B cell (primary cell): ENCODE measurements around the gene PEPD. TPM values are rescaled to one million over a fixed set of nuclear protein-coding genes. Genes with fewer than 3 reads are reported as not detected.

Experiments used
- ATAC-seq: fragments of 200-7000 bp; cut with Tn5 transposase; one replicate; pipeline ENCODE4 v1.10.0; 2021; ENCODE audit warnings: low read depth, mild to moderate bottlenecking, moderate number of reproducible peaks, moderate library complexity
- CTCF ChIA-PET: fragments of 350-600 bp; sonication (Branson Sonifier 250); formaldehyde crosslinking; loops from one replicate; lab custom pipeline; 2021; ENCODE audit warnings: antibody characterized with exemption, inconsistent platforms; lab: Charles Lee
- POLR2A ChIA-PET: fragments of 350-600 bp; sonication (Branson Sonifier 250); formaldehyde crosslinking; loops from one replicate; lab custom pipeline; 2021; ENCODE audit warnings: antibody characterized with exemption; lab: Charles Lee
- DNase-seq: peaks from one replicate; pipeline ENCODE4 v3.0.0; 2013
- H2AFZ ChIP-seq: 2 replicates; pipeline ENCODE4 v1.6.1; 2012; ENCODE audit warnings: mild to moderate bottlenecking, low read depth, low read length; ENCODE audit not compliant: insufficient read depth, poor library complexity, severe bottlenecking
- H3K27ac ChIP-seq, 2 donors: 1 replicate in 1 of 2; 2 replicates in 1 of 2; pipeline ENCODE4 v1.5.1; 2012 to 2013; ENCODE audit warnings: low read length in 2 of 2, mild to moderate bottlenecking in 2 of 2, moderate library complexity in 1 of 2
- H3K27me3 ChIP-seq, 4 experiments: fragments of 200-600 bp in 1 of 4; sonication (generic) in 1 of 4; replicated peaks in 1 of 4; 1 replicate in 2 of 4; 2 replicates in 2 of 4; pipeline versions ENCODE4 v1.6.1 to v1.7.0; 2013 to 2016; ENCODE audit warnings: low read length in 3 of 4, mild to moderate bottlenecking in 2 of 4, mixed read lengths in 1 of 4, moderate library complexity in 1 of 4; ENCODE audit not compliant: insufficient read depth in 4 of 4, control insufficient read depth in 3 of 4; ENCODE audit errors: control extremely low read depth in 1 of 4
- H3K36me3 ChIP-seq, 2 experiments: replicated peaks in 1 of 2; 1 replicate in 1 of 2; 2 replicates in 1 of 2; pipeline versions ENCODE4 v1.6.1 to v1.7.1; 2013; ENCODE audit warnings: low read length in 1 of 2; ENCODE audit not compliant: insufficient read depth in 2 of 2, control insufficient read depth in 1 of 2; ENCODE audit errors: control extremely low read depth in 1 of 2, extremely low read depth in 1 of 2
- H3K4me1 ChIP-seq, 2 donors: fragments of 200-600 bp in 1 of 2; sonication (generic) in 1 of 2; 1 replicate in 1 of 2; 2 replicates in 1 of 2; pipeline versions ENCODE4 v1.5.1 to v1.6.1; 2013 to 2017; ENCODE audit warnings: low read length in 2 of 2; ENCODE audit not compliant: control insufficient read depth in 2 of 2, insufficient read depth in 2 of 2
- H3K4me2 ChIP-seq: replicated peaks from 2 replicates; pipeline ENCODE3; 2012; ENCODE audit warnings: mild to moderate bottlenecking, low read depth, low read length; ENCODE audit not compliant: poor library complexity, severe bottlenecking
- H3K4me3 ChIP-seq, 5 experiments: fragments of 200-600 bp in 1 of 5; sonication (generic) in 1 of 5; 1 replicate in 3 of 5; 2 replicates in 2 of 5; pipeline versions ENCODE4 v1.5.1 to v1.7.0; 2011 to 2016; ENCODE audit warnings: low read length in 4 of 5, mild to moderate bottlenecking in 4 of 5, low read depth in 2 of 5, control low read depth in 1 of 5, moderate library complexity in 1 of 5; ENCODE audit not compliant: insufficient read depth in 1 of 5; ENCODE audit errors: control extremely low read depth in 1 of 5, extremely low read depth in 1 of 5
- H3K79me2 ChIP-seq: fragments of 200-600 bp; sonication (generic); one replicate; pipeline ENCODE4 v1.6.0; 2016; ENCODE audit warnings: low read length; ENCODE audit not compliant: control insufficient read depth, insufficient read depth
- H3K9ac ChIP-seq: fragments of 200-600 bp; sonication (generic); 2 replicates; pipeline ENCODE4 v1.6.1; 2017; ENCODE audit warnings: mild to moderate bottlenecking, low read length, moderate library complexity
- H3K9me3 ChIP-seq, 3 donors: one replicate each; pipeline versions ENCODE4 v1.6.1 to v1.7.1; 2013; ENCODE audit warnings: low read length in 2 of 3; ENCODE audit not compliant: control insufficient read depth in 2 of 3, insufficient read depth in 1 of 3; ENCODE audit errors: control extremely low read depth in 1 of 3
- H4K20me1 ChIP-seq: 2 replicates; pipeline ENCODE4 v1.6.0; 2012; ENCODE audit warnings: mild to moderate bottlenecking, low read length; ENCODE audit not compliant: insufficient read depth, control insufficient read depth, poor library complexity, severe bottlenecking
- H3K27ac Mint-ChIP-seq: one replicate; pipeline ENCODE4 v1.8.0; 2021; ENCODE audit warnings: mixed read lengths
- H3K27me3 Mint-ChIP-seq: one replicate; pipeline ENCODE4 v1.8.0; 2021; ENCODE audit warnings: mixed read lengths
- H3K4me1 Mint-ChIP-seq: one replicate; pipeline ENCODE4 v1.8.0; 2021; ENCODE audit warnings: mixed read lengths
- H3K4me3 Mint-ChIP-seq: one replicate; pipeline ENCODE4 v1.8.0; 2021; ENCODE audit warnings: mixed read lengths
- H3K9me3 Mint-ChIP-seq: one replicate; pipeline ENCODE4 v1.8.0; 2022; ENCODE audit warnings: mixed read lengths; ENCODE audit not compliant: insufficient read depth
- EZH2 ChIP-seq: IDR thresholded peaks from 2 replicates; pipeline ENCODE4 v1.6.1; 2012; ENCODE audit warnings: borderline replicate concordance, low read depth, mild to moderate bottlenecking, moderate library complexity, low read length; ENCODE audit not compliant: insufficient read depth, poor library complexity, severe bottlenecking
- WGBS: methylation state at CpG from one replicate; pipeline ENCODE4 v1.1.5; 2013; ENCODE audit warnings: missing lambda C conversion rate; ENCODE audit not compliant: insufficient coverage; 5-methylcytosine and 5-hydroxymethylcytosine counted together
- intact Hi-C: fragments of 100-400 bp; cut with micrococcal nuclease; formaldehyde crosslinking; loops from one replicate; pipeline ENCODE4 v1.10.0; 2022
- polyA plus RNA-seq: library from polyadenylated mRNA; depleted of rRNA; stranded (reverse); fragments of >200 nt; gene quantifications from 2 replicates; pipeline ENCODE4 v1.2.3, GENCODE V29; 2012
- total RNA-seq, 2 donors: library from RNA; stranded (reverse); fragments of 120-200 nt in 1 of 2; gene quantifications; 1 replicate in 1 of 2; 2 replicates in 1 of 2; pipeline versions ENCODE4 v1.2.3 to v1.2.4, GENCODE V29; 2013 to 2022
- TF ChIP-seq, protein P1 (sequence below): fragments of 200-600 bp; IDR thresholded peaks from one replicate; pipeline ENCODE4 v1.8.0; 2022; ENCODE audit warnings: antibody characterized with exemption, mild to moderate bottlenecking

The PEPD gene
- total and polyA plus RNA-seq, 2 donors (not counting 1 experiment from before 2014, with no cell fraction given): 36.4 to 42.7 TPM

DNA sequence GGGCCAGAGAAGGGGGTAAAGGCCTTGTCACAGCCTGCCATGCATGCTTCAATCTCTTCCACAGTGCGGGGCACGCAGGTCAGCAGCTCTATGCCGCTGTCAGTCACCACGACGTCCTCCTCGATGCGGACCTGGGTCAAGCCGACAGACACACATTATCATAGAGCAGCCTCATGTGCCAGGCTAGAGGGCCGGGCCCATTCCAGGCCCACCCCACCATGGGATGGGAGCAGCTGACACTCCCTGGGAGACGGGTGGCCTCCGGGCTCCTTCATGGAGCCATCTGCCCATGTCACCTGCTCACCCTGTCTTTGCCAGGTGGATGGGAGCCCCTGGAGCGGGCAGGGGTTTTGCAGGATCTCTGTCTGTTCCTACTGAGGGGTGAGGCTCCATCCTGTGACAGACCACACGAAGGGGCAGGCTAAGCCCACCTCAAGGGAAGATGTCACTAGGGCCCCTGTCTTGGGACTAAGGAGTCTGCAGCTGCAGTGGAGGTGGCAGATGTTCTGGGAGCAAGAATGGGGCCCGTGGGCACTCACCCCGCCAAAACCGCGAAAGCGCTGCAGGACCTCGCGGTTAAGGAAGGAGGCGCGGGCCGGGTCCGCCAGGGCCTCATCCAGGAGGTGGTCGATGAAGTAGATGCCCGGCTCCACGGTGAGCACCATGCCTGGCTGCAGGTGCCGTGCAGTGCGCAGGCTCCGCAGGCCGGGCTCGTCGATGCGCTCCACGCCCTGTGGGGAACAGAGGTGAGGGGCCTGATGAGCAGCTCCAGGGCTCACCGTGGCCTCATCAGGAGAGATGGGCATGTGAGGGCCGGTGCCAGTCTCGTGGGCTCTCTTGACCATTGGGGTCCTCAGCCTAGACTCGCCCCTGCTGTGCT is 134.0 kb downstream of the PEPD start:
- DNase-seq (no peak), ATAC-seq (no peak)
- Histone ChIP-seq H3K9me3 (no peaks in the 10 kb centered on the region), H3K9ac (no peak overlapping the region), H3K27ac (no peak overlapping the region), H3K4me2 (no peak overlapping the region), H2AFZ (no peak overlapping the region), H3K4me3 (no peak overlapping the region), H4K20me1 (peaks cover 29% of the 10 kb centered on the region), H3K4me1 (no peaks in the 10 kb centered on the region), H3K27me3 (no peaks in the 10 kb centered on the region), H3K36me3 (peaks cover 0 to 5% of the 10 kb centered on the region in 2 experiments), H3K79me2 (peaks cover 17% of the 10 kb centered on the region)
- Mint-ChIP-seq H3K27ac (no peak overlapping the region), H3K4me1 (peaks cover 9% of the 10 kb centered on the region), H3K9me3 (no peaks in the 10 kb centered on the region), H3K27me3 (no peaks in the 10 kb centered on the region), H3K4me3 (no peak overlapping the region)
- TF ChIP-seq EZH2: no peak
- intact Hi-C loops: no loop called here
- ChIA-PET POLR2A (no interaction called here), CTCF (no interaction called here)
- WGBS: 99% methylated on average over 38 of the region's 39 CpGs

DNA sequence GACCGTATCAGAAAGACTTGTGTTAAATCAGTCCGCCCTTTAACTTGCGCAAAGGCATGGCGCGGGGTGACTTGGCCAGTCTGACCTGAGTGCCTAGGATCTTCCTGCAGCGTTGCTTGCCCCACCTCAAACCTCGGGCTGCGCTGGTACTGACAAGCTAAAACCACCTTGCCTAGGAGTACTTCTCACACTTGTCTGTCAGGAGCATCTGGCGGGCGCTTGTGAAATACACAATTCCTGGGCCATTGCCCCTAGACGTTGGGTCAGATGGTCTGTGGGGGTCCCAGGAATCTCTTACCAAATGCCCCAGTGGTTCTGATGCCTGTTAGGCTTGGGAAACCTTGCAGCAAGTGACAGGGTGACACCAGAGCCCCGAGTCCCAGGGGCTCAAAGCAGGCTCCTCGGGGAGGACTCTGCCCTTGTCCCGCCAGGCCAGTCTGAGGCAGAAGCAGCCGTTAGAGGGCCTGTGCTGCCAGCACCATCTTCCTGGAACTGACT is 135.2 kb downstream of the PEPD start:
- Histone ChIP-seq H3K27me3 (no peaks in the 10 kb centered on the region), H4K20me1 (peaks cover 37% of the 10 kb centered on the region), H3K4me3 (no peak overlapping the region), H3K9me3 (no peaks in the 10 kb centered on the region), H3K79me2 (peaks cover 23% of the 10 kb centered on the region), H3K9ac (no peak overlapping the region), H2AFZ (no peak overlapping the region), H3K27ac (no peak overlapping the region), H3K4me2 (no peak overlapping the region), H3K4me1 (no peaks in the 10 kb centered on the region), H3K36me3 (peaks cover 0 to 5% of the 10 kb centered on the region in 2 experiments)
- 94% methylated on average over 15 of the region's 15 CpGs for WGBS
- no peak for DNase-seq
- ATAC-seq: no peak
- Mint-ChIP-seq H3K9me3 (no peaks in the 10 kb centered on the region), H3K27me3 (no peaks in the 10 kb centered on the region), H3K4me3 (no peak overlapping the region), H3K4me1 (peaks cover 15% of the 10 kb centered on the region), H3K27ac (no peak overlapping the region)
- CTCF ChIA-PET: no interaction called here
- POLR2A ChIA-PET: no interaction called here
- TF ChIP-seq EZH2: no peak
- TF ChIP-seq, protein P1, sequence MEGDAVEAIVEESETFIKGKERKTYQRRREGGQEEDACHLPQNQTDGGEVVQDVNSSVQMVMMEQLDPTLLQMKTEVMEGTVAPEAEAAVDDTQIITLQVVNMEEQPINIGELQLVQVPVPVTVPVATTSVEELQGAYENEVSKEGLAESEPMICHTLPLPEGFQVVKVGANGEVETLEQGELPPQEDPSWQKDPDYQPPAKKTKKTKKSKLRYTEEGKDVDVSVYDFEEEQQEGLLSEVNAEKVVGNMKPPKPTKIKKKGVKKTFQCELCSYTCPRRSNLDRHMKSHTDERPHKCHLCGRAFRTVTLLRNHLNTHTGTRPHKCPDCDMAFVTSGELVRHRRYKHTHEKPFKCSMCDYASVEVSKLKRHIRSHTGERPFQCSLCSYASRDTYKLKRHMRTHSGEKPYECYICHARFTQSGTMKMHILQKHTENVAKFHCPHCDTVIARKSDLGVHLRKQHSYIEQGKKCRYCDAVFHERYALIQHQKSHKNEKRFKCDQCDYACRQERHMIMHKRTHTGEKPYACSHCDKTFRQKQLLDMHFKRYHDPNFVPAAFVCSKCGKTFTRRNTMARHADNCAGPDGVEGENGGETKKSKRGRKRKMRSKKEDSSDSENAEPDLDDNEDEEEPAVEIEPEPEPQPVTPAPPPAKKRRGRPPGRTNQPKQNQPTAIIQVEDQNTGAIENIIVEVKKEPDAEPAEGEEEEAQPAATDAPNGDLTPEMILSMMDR: no peak
- intact Hi-C loops: no loop called here
